ENCODE measurements around the gene COL4A6. TPM values are rescaled to one million over a fixed set of nuclear protein-coding genes. Genes with fewer than 3 reads are reported as not detected.

Gene COL4A6
- total and polyA plus RNA-seq, 8 donors = 1.2 to 17.5 (median 14.2) TPM

DNA sequence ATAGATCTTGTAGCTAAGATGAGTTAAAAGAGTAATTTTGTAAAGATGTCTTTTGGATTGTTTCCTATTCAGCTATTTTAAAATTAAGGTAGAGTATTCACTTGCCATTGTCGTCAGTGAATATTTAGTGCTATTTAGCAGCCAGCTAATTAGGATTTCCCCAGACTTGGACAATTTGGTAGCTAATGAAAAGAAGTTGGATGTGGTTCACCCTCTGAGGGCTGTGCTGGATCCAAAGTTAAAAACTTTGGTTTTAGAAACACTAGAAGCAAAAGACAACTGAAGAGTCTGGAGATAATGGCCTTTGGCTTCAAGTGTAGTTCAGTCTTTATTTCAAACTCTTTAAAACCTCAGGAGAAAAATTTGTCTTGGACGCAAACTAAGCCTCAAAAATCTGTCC is 305.3 kb downstream of the COL4A6 start:
- Histone ChIP-seq H3K27me3 (no peaks in the 10 kb centered on the region), H3K9me3 (no peaks in the 10 kb centered on the region), H3K27ac (no peak overlapping the region), H3K4me1 (no peaks in the 10 kb centered on the region), H3K36me3 (peaks cover 0 to 31% of the 10 kb centered on the region in 2 donors), H3K4me3 (no peak overlapping the region)
- TF ChIP-seq, protein P1, sequence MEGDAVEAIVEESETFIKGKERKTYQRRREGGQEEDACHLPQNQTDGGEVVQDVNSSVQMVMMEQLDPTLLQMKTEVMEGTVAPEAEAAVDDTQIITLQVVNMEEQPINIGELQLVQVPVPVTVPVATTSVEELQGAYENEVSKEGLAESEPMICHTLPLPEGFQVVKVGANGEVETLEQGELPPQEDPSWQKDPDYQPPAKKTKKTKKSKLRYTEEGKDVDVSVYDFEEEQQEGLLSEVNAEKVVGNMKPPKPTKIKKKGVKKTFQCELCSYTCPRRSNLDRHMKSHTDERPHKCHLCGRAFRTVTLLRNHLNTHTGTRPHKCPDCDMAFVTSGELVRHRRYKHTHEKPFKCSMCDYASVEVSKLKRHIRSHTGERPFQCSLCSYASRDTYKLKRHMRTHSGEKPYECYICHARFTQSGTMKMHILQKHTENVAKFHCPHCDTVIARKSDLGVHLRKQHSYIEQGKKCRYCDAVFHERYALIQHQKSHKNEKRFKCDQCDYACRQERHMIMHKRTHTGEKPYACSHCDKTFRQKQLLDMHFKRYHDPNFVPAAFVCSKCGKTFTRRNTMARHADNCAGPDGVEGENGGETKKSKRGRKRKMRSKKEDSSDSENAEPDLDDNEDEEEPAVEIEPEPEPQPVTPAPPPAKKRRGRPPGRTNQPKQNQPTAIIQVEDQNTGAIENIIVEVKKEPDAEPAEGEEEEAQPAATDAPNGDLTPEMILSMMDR (IDR thresholded peaks at IDR 0.05) = no peak
- intact Hi-C loops (cut with DNase I) = no loop called here
- ATAC-seq (no peak), DNase-seq (no peak)

DNA sequence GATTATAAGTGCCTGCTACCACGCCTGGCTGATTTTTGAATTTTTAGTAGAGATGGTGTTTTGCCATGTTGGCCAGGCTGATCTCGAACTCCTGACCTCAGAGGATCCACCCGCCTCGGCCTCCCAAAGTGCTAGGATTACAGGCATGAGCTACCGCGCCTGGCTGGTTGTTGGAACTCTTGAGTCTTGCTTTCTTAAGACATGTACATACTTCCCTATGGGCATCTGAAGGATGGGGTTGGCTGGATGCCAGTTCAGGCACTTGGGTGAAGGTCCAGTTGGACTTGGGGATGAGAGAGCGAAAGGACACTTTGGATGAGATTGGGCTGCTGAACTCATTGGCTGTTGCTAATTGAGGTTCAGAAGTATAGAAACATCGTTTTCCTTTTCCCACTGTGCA is 306.2 kb downstream of the COL4A6 start:
- ATAC-seq (no peak), DNase-seq (no peak)
- TF ChIP-seq, protein P1 (IDR thresholded peaks at IDR 0.05) = no peak
- intact Hi-C loops (cut with DNase I) = no loop called here
- Histone ChIP-seq H3K36me3 (peaks cover 0 to 32% of the 10 kb centered on the region in 2 donors), H3K4me1 (no peaks in the 10 kb centered on the region), H3K27me3 (no peaks in the 10 kb centered on the region), H3K27ac (peak overlapping the region in 1 of 2 donors; percentile 11), H3K9me3 (no peaks in the 10 kb centered on the region), H3K4me3 (no peak overlapping the region)

DNA sequence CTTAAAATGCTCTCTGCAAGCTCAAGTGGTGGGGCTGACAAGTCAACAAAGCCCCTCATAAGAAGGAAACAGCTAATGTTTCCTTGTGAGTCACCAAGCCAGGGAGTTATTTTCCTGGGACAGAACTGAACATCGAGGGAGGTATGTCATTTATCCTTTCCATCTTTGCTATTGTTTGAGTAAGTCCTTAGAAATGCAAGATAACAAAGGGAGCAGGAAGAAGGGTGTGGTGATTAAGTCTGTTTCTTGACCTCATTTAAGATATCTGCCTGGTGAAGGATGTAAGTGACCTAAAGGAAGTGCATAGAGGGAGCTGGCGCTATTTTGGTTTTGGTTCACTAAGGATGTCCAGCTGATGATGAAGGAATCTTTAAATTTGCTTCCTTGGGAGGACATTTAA is 306.8 kb downstream of the COL4A6 start:
- no peaks in the 10 kb centered on the region for H3K27me3 ChIP-seq
- H3K4me1 ChIP-seq = no peaks in the 10 kb centered on the region
- H3K9me3 ChIP-seq = no peaks in the 10 kb centered on the region
- TF ChIP-seq, protein P1 (IDR thresholded peaks at IDR 0.05) = no peak
- H3K4me3 ChIP-seq = no peak overlapping the region
- DNase-seq (no peak), ATAC-seq (no peak)
- H3K36me3 ChIP-seq = peaks cover 0 to 32% of the 10 kb centered on the region in 2 donors
- intact Hi-C loops (cut with DNase I) = no loop called here
- H3K27ac ChIP-seq = peak overlapping the region in 1 of 2 donors; percentile 37

DNA sequence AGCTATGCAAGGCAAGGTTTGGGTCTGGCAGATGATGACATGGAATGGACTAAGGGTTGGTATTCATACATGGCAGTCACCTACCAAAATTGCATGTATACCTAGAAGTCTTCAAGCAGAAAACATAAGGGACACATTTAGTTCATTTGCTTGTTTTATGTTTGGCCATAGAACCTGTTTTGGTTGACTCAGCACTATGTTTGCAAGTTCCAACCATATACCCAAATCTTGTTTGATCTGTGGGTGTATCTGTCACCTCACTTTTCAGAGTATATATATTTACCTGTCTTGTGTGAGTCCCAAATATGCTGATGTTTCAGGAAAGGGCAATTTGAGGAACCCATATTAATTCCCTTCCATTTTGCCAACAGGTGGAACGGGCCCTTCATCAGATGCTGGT is 307.3 kb downstream of the COL4A6 start:
- ATAC-seq = no peak
- TF ChIP-seq, protein P1 (IDR thresholded peaks at IDR 0.05) = no peak
- intact Hi-C loops (cut with DNase I) = no loop called here

DNA sequence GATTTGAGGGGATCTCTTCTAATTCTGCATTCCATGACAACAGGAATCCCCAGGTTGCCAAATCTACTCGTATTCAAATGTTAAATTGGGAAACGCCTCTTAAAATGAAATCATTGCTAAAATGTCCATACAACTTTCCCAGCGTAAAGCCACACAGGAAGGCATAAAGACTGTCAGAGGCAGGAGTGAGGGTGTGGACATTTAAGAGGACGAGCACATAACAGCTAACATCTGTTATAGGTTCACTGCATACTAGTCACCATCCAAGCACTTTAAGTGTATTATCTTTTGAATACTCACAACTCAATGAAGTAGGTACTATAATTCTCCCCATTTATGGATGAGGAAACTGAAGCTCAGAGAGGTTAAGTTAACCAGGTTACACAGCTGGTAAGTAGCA is 311.1 kb downstream of the COL4A6 start:
- peaks cover 0 to 13% of the 10 kb centered on the region in 2 donors for H3K36me3 ChIP-seq
- no peak overlapping the region for H3K4me3 ChIP-seq
- ATAC-seq = no peak
- intact Hi-C loops (cut with DNase I) = no loop called here
- no peak for DNase-seq
- no peak overlapping the region for H3K27ac ChIP-seq
- no peaks in the 10 kb centered on the region for H3K27me3 ChIP-seq
- no peaks in the 10 kb centered on the region for H3K4me1 ChIP-seq
- TF ChIP-seq, protein P1 (IDR thresholded peaks at IDR 0.05) = no peak
- no peaks in the 10 kb centered on the region for H3K9me3 ChIP-seq

More for the DNA sequence above, 307.3 kb downstream of the COL4A6 start:
- Histone ChIP-seq H3K4me1 (no peaks in the 10 kb centered on the region), H3K36me3 (peaks cover 0 to 32% of the 10 kb centered on the region in 2 donors), H3K27me3 (no peaks in the 10 kb centered on the region), H3K27ac (peak overlapping the region in 1 of 2 donors; percentile 37), H3K4me3 (no peak overlapping the region), H3K9me3 (no peaks in the 10 kb centered on the region)
- no peak for DNase-seq

All from left lung (tissue), 10 donors.